ENCODE results near the gene TM4SF5.

DNA sequence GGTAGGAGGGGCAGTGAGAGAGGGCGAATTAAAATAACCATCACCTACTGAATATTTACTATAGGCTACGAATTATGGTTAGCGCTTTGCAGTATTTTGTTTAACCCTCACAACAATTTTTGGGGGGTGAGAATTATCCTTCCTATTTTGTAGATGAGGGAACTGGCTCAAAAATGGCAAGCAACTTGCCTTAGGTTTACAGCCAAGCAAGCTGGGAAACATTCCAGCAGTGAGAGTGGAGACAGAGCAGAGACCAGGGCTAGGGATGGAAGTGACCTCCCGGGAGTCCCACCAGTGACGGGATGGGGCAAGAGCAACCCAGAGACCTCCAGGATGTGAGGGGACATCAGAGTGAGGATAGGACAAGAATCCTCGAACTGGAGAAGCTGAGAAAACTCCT is 14.8 kb downstream of the TM4SF5 start:
- TF ChIP-seq, protein P1, sequence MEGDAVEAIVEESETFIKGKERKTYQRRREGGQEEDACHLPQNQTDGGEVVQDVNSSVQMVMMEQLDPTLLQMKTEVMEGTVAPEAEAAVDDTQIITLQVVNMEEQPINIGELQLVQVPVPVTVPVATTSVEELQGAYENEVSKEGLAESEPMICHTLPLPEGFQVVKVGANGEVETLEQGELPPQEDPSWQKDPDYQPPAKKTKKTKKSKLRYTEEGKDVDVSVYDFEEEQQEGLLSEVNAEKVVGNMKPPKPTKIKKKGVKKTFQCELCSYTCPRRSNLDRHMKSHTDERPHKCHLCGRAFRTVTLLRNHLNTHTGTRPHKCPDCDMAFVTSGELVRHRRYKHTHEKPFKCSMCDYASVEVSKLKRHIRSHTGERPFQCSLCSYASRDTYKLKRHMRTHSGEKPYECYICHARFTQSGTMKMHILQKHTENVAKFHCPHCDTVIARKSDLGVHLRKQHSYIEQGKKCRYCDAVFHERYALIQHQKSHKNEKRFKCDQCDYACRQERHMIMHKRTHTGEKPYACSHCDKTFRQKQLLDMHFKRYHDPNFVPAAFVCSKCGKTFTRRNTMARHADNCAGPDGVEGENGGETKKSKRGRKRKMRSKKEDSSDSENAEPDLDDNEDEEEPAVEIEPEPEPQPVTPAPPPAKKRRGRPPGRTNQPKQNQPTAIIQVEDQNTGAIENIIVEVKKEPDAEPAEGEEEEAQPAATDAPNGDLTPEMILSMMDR (IDR thresholded peaks at IDR 0.05; ENCODE audit: insufficient read depth, low read length, poor library complexity, severe bottlenecking), result no peak
- no peak for TF ChIP-seq EZH2phosphoT487 (conservative IDR thresholded peaks at IDR 0.05; ENCODE audit: low read length)
